Adipose tissue (tissue), 3 donors: Measurements from ENCODE around the gene CDC42EP4. TPM values are rescaled to one million over a fixed set of nuclear protein-coding genes. Genes with fewer than 3 reads are reported as not detected.

ENCODE experiments used
- H3K27ac ChIP-seq: one replicate; pipeline ENCODE4 v1.5.1; 2013; ENCODE audit warnings: low read depth, low read length
- WGBS, 3 donors: extraction: QIAGEN DNeasy Blood & Tissue Kit; methylation state at CpG; one replicate each; pipeline ENCODE4 v1.1.7; 2013; 5-methylcytosine and 5-hydroxymethylcytosine counted together
- polyA plus RNA-seq, 3 donors: library from polyadenylated mRNA; stranded (reverse); fragments of 200-250 nt; gene quantifications; one replicate each; pipeline ENCODE4 v1.2.3, GENCODE V29; 2013
- donor health status: healthy with polysubstance abuse.
- donor health status: Bipolar disorder and iron deficiency.
- donor health status: healthy.

CDC42EP4 gene
- polyA plus RNA-seq, 3 donors, result 52.6 to 302 (median 138) TPM

DNA sequence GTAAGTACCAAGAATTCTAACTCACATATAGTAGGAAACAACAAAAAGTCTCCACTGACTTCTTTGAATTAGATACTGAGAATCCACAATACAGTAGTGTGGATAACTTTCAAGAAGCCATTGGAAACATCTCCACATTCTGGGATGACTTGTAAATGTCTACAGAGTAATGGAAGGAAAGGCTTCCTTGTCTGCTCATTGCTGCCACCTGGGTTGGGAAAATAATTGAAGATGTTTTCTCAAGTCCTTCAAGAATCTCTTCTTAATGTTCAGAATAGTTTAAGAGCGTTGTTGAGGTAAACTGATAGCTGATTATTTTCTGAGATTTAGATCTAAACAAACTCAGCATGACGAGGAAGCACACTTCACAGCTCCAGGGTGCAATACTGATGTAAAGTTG lies 64.1 kb downstream of the CDC42EP4 start:
- 86 to 93% (median 90%) methylated on average over 2 of the region's 2 CpGs for WGBS, 3 donors

GRCh38 chr17:73240561-73240960 lies 71.2 kb downstream of the CDC42EP4 start:
- 35 to 49% (median 49%) methylated on average over 2 of the region's 2 CpGs for WGBS, 3 donors
- no peak overlapping the region for H3K27ac ChIP-seq

More for the DNA sequence above, 64.1 kb downstream of the CDC42EP4 start:
- H3K27ac ChIP-seq, result no peak overlapping the region

GRCh38 chr17:73237714-73238113 lies 74.1 kb downstream of the CDC42EP4 start:
- WGBS, 3 donors, result 65 to 67% (median 66%) methylated on average over 6 of the region's 6 CpGs

DNA sequence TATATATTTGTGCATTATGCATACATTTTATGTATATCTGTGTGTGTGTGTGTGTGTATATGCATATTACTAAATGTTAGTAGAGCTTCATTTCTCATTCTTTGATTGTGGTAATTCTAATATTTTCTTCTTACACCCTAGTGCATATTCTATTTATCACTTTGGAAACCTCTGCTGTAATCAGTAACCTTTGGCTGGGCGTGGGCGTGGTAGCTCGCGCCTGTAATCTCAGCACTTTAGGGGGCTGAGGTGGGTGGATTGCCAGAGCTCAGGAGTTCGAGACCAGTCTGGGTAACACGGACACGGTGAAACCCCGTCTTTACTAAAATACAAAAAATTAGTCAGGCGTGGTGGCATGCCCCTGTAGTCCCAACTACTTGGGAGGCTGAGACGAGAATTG lies 77.1 kb downstream of the CDC42EP4 start:
- WGBS, 3 donors, result 81 to 94% (median 86%) methylated on average over 10 of the region's 10 CpGs
- no peak overlapping the region for H3K27ac ChIP-seq

More at GRCh38 chr17:73237714-73238113, 74.1 kb downstream of the CDC42EP4 start:
- H3K27ac ChIP-seq, result no peak overlapping the region

Other genes with a start within 250 kb of the CDC42EP4 start
- 10 to 100 TPM in 1 of 3 donors, 1 to 10 TPM in 2; 6.1 to 19.4 (median 7.6) TPM for gene SLC39A11, start 219.3 kb downstream of the CDC42EP4 start, polyA plus RNA-seq
- gene SSTR2, start 147.0 kb downstream of the CDC42EP4 start, polyA plus RNA-seq, result 1 to 10 TPM in 2 of 3 donors, under 1 TPM in 1; 0.20 to 1.9 (median 1.0) TPM
- gene COG1, start 118.9 kb downstream of the CDC42EP4 start, polyA plus RNA-seq, result 10 to 100 TPM; 15.6 to 20.1 (median 16.6) TPM
- gene CPSF4L, start 50.1 kb downstream of the CDC42EP4 start, polyA plus RNA-seq, result under 1 TPM in 1 of 3 donors, not detected in 2; 0.25 TPM